GM12878 (cell line): ENCODE measurements around the gene C7orf33. TPM values are rescaled to one million over a fixed set of nuclear protein-coding genes. Genes with fewer than 3 reads are reported as not detected.

Experiments used
- ATAC-seq: fragments of 200-7000 bp; cut with Tn5 transposase; 3 replicates; pipeline ENCODE4 v1.9.1; 2020; ENCODE audit warnings: mild to moderate bottlenecking, moderate library complexity
- BruUV-seq: library from RNA; stranded (reverse); fragments of 400-500 nt; replicated peaks from 2 replicates; lab custom pipeline; 2021; lab: Mats Ljungman, UMichigan
- CTCF ChIA-PET: fragments of 300-600 bp; sonication (Branson Sonifier 250); formaldehyde crosslinking; extraction: SDS; loops from one replicate; lab custom pipeline; 2021; ENCODE audit warnings: inconsistent platforms; lab: Yijun Ruan, JAX
- POLR2A ChIA-PET: fragments of 350-600 bp; formaldehyde crosslinking; extraction: SDS; loops from one replicate; lab custom pipeline; 2021; ENCODE audit warnings: inconsistent platforms; lab: Charles Lee
- RAD21 ChIA-PET: fragments of 300-600 bp; sonication (Branson Sonifier 250); formaldehyde crosslinking; loops from one replicate; lab custom pipeline; 2023; ENCODE audit warnings: antibody characterized with exemption; ENCODE audit not compliant: unreplicated experiment; lab: Charles Lee
- SMC1A ChIA-PET: fragments of 300-600 bp; sonication (Branson Sonifier 250); formaldehyde crosslinking; loops from one replicate; lab custom pipeline; 2023; ENCODE audit not compliant: unreplicated experiment, uncharacterized antibody; lab: Charles Lee
- DNase-seq: peaks from one replicate; pipeline ENCODE4 v3.0.0-alpha.2; 2011; ENCODE audit warnings: low read depth, low spot score
- FAIRE-seq: peaks from 3 replicates; lab custom pipeline; 2011; peaks lifted over from hg19 to GRCh38; lab: Jason Lieb, UNC
- H2AFZ ChIP-seq: 2 replicates; pipeline ENCODE4 v1.6.0; 2011; ENCODE audit warnings: low read depth, low read length, control low read depth; ENCODE audit not compliant: control insufficient read depth
- H3K27ac ChIP-seq: 2 replicates; pipeline ENCODE4 v1.5.1; 2011; ENCODE audit warnings: control low read depth; ENCODE audit not compliant: control insufficient read depth, insufficient read depth
- H3K27me3 ChIP-seq, 2 experiments: replicated peaks in 1 of 2; 2 replicates each; pipeline versions ENCODE4 v1.6.0 to v1.6.1; 2011; ENCODE audit warnings: low read length in 1 of 2; ENCODE audit not compliant: control insufficient read depth in 2 of 2, insufficient read depth in 2 of 2
- H3K36me3 ChIP-seq, 2 experiments: 2 replicates each; pipeline ENCODE4 v1.5.1; 2011; ENCODE audit warnings: low read length in 1 of 2; ENCODE audit not compliant: control insufficient read depth in 2 of 2, insufficient read depth in 2 of 2
- H3K4me1 ChIP-seq: 2 replicates; pipeline ENCODE4 v1.6.1; 2011; ENCODE audit warnings: mild to moderate bottlenecking, low read length, moderate library complexity, mixed read lengths; ENCODE audit not compliant: control insufficient read depth, insufficient read depth
- H3K4me2 ChIP-seq: 2 replicates; pipeline ENCODE4 v1.6.0; 2011; ENCODE audit warnings: control low read depth; ENCODE audit not compliant: control insufficient read depth, insufficient read depth
- H3K4me3 ChIP-seq: fragments of 200-600 bp; sonication (generic); 2 replicates; pipeline ENCODE4 v1.5.1; 2016
- H3K79me2 ChIP-seq: 2 replicates; pipeline ENCODE4 v1.6.0; 2011; ENCODE audit warnings: low read length; ENCODE audit not compliant: control insufficient read depth, insufficient read depth
- H3K9ac ChIP-seq: 2 replicates; pipeline ENCODE4 v1.8.0; 2011; ENCODE audit warnings: low read length, control low read depth, mixed read lengths; ENCODE audit not compliant: control insufficient read depth, insufficient read depth
- H3K9me3 ChIP-seq: replicated peaks from 3 replicates; pipeline ENCODE4 v1.5.1; 2011; ENCODE audit warnings: mild to moderate bottlenecking, low read length; ENCODE audit not compliant: control insufficient read depth, insufficient read depth
- H4K20me1 ChIP-seq: 2 replicates; pipeline ENCODE4 v1.6.0; 2011; ENCODE audit not compliant: control insufficient read depth, insufficient read depth
- CBX5 ChIP-seq: sonication (generic); IDR thresholded peaks from 2 replicates; pipeline ENCODE4 v1.6.1; 2016; ENCODE audit warnings: low read depth, moderate library complexity, mild to moderate bottlenecking, inconsistent platforms
- CEBPB ChIP-seq, 2 experiments: fragments of 150-350 bp in 1 of 2; IDR thresholded peaks; 2 replicates each; pipeline ENCODE4 v1.6.1; 2012 to 2014; ENCODE audit warnings: low read depth in 2 of 2, low read length in 2 of 2, borderline replicate concordance in 1 of 2, inconsistent platforms in 1 of 2
- CREM ChIP-seq: IDR thresholded peaks from 2 replicates; pipeline ENCODE4 v1.6.1; 2014; ENCODE audit warnings: antibody characterized with exemption, low read depth
- EED ChIP-seq: sonication (generic); IDR thresholded peaks from 2 replicates; pipeline ENCODE4 v1.6.1; 2016; ENCODE audit warnings: antibody characterized with exemption, low read depth
- FOXK2 ChIP-seq: fragments of 450-650 bp; IDR thresholded peaks from 2 replicates; pipeline ENCODE4 v1.6.1; 2017; ENCODE audit warnings: mild to moderate bottlenecking, moderate library complexity
- IKZF1 ChIP-seq: fragments of 450-650 bp; conservative IDR thresholded peaks from 2 replicates; pipeline ENCODE4 v1.6.1; 2017; ENCODE audit warnings: antibody characterized with exemption, mild to moderate bottlenecking
- IKZF2 ChIP-seq, 2 experiments: fragments of 450-650 bp; IDR thresholded peaks; 2 replicates each; pipeline ENCODE4 v1.6.1; 2017; ENCODE audit warnings: mild to moderate bottlenecking in 2 of 2, moderate library complexity in 2 of 2
- MEF2A ChIP-seq: IDR thresholded peaks from 2 replicates; pipeline ENCODE4 v1.6.1; 2011; ENCODE audit warnings: low read depth, mild to moderate bottlenecking, low read length, moderate library complexity; ENCODE audit not compliant: insufficient read depth
- PML ChIP-seq: IDR thresholded peaks from 2 replicates; pipeline ENCODE4 v1.6.1; 2012; ENCODE audit warnings: low read length, inconsistent platforms
- SMARCA5 ChIP-seq: fragments of 450-650 bp; IDR thresholded peaks from 2 replicates; pipeline ENCODE4 v1.6.1; 2017; ENCODE audit warnings: mild to moderate bottlenecking
- SP1 ChIP-seq: IDR thresholded peaks from one replicate; pipeline ENCODE4 v1.6.1; 2011; ENCODE audit warnings: low read depth, low read length
- WGBS: methylation state at CpG from one replicate; pipeline ENCODE4 v1.1.6; 2016; ENCODE audit warnings: low lambda C conversion rate; ENCODE audit not compliant: insufficient replicate concordance, insufficient coverage; ENCODE audit errors: missing lambda C conversion rate; 5-methylcytosine and 5-hydroxymethylcytosine counted together
- in situ Hi-C: fragments of 300-500 bp; cut with MboI; formaldehyde crosslinking; loops from 9 replicates; pipeline ENCODE4 v1.14.3; 2018; ENCODE audit warnings: mixed read lengths
- intact Hi-C: fragments of 100-400 bp; cut with micrococcal nuclease; formaldehyde crosslinking; loops from one replicate; pipeline ENCODE4 v1.14.2; 2022; ENCODE audit not compliant: unreplicated experiment
- polyA plus RNA-seq, 11 experiments: library from polyadenylated mRNA; depleted of rRNA in 4 of 11; unstranded in 6 of 11; stranded (reverse) in 5 of 11; fragments of >200 nt; fragmentation: Nextera tagmentation in 4 of 11; fragmentation: Illumina TruSeq in 1 of 11; extraction: Ambion mirVana in 4 of 11; extraction: Trizol in 1 of 11; gene quantifications; 1 replicate in 1 of 11; 2 replicates in 10 of 11; pipeline versions ENCODE4 v1.2.1 to v1.2.3, GENCODE V29; 2011 to 2016; ENCODE audit warnings: inconsistent platforms in 2 of 11, missing spikeins in 2 of 11, low read depth in 1 of 11
- total RNA-seq, 4 experiments: library from RNA; depleted of rRNA in 3 of 4; stranded (reverse); fragments of >200 nt in 3 of 4; fragmentation: Illumina TruSeq in 1 of 4; extraction: Trizol in 1 of 4; gene quantifications; 2 replicates each; pipeline versions ENCODE4 v1.2.1 to v1.2.3, GENCODE V29; 2013 to 2021
- TF ChIP-seq, protein P1 (sequence below): fragments of 450-650 bp; IDR thresholded peaks from 2 replicates; pipeline ENCODE4 v1.6.1; 2016; ENCODE audit warnings: mild to moderate bottlenecking
- TF ChIP-seq, protein P2 (sequence below): fragments of 450-650 bp; conservative IDR thresholded peaks from 2 replicates; pipeline ENCODE4 v1.6.1; 2017; ENCODE audit warnings: mild to moderate bottlenecking, moderate library complexity
- TF ChIP-seq, protein P3 (sequence below): fragments of 450-650 bp; formaldehyde crosslinking; IDR thresholded peaks from 2 replicates; pipeline ENCODE4 v1.5.0; 2022; ENCODE audit warnings: mild to moderate bottlenecking, missing genetic modification characterization
- TF ChIP-seq, protein P4 (sequence below): fragments of 450-650 bp; IDR thresholded peaks from 2 replicates; pipeline ENCODE4 v1.6.1; 2016; ENCODE audit warnings: mild to moderate bottlenecking
- TF ChIP-seq, protein P5 (sequence below): IDR thresholded peaks from 2 replicates; pipeline ENCODE4 v1.6.1; 2011; ENCODE audit warnings: low read depth, low read length, improper control_type of control experiment, borderline replicate concordance

The C7orf33 gene
- total and polyA plus RNA-seq, 10 of the 15 experiments (the other 5 are each of a cell fraction or from before 2014, with no cell fraction given) = not detected

DNA sequence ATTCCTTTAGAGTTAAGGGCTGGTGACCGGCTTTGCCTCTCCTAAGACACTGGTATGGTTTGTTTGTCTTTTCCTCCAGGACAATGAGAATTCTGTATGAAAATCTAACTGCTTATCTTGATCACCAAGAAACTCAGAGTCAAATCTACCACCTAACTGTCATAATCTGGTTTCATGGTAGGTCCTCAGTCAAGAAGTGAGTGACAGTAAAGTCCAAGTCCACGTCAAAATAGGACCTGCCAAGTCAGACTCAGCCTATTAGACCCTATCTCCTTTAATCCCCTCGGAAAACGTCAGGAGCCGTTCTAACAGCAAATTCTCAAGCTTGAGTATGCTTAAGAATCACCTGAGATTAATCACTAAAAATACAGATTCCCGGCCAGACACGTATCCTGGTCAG lies 37.4 kb downstream of the C7orf33 start:
- Histone ChIP-seq H3K4me1 (no peaks in the 10 kb centered on the region; the same call in 1 of the 2 replicates), H3K27ac (no peak overlapping the region), H3K9ac (no peak overlapping the region), H2AFZ (no peak overlapping the region), H3K9me3 (peaks cover 1% of the 10 kb centered on the region; the same call in 1 of the 3 replicates), H3K4me3 (no peak overlapping the region), H3K27me3 (peaks cover 0 to 3% of the 10 kb centered on the region in 2 experiments; a peak in 2 of 4 replicates), H3K79me2 (no peaks in the 10 kb centered on the region), H3K36me3 (no peaks in the 10 kb centered on the region), H4K20me1 (no peaks in the 10 kb centered on the region), H3K4me2 (no peak overlapping the region)
- SMC1A ChIA-PET = no interaction called here
- TF ChIP-seq, protein P1, sequence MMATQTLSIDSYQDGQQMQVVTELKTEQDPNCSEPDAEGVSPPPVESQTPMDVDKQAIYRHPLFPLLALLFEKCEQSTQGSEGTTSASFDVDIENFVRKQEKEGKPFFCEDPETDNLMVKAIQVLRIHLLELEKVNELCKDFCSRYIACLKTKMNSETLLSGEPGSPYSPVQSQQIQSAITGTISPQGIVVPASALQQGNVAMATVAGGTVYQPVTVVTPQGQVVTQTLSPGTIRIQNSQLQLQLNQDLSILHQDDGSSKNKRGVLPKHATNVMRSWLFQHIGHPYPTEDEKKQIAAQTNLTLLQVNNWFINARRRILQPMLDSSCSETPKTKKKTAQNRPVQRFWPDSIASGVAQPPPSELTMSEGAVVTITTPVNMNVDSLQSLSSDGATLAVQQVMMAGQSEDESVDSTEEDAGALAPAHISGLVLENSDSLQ = no peak
- no peak for TF ChIP-seq CREM
- TF ChIP-seq, protein P2, sequence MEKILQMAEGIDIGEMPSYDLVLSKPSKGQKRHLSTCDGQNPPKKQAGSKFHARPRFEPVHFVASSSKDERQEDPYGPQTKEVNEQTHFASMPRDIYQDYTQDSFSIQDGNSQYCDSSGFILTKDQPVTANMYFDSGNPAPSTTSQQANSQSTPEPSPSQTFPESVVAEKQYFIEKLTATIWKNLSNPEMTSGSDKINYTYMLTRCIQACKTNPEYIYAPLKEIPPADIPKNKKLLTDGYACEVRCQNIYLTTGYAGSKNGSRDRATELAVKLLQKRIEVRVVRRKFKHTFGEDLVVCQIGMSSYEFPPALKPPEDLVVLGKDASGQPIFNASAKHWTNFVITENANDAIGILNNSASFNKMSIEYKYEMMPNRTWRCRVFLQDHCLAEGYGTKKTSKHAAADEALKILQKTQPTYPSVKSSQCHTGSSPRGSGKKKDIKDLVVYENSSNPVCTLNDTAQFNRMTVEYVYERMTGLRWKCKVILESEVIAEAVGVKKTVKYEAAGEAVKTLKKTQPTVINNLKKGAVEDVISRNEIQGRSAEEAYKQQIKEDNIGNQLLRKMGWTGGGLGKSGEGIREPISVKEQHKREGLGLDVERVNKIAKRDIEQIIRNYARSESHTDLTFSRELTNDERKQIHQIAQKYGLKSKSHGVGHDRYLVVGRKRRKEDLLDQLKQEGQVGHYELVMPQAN = no peak
- no peak for TF ChIP-seq FOXK2
- no peak for TF ChIP-seq CEBPB (IDR thresholded peaks at IDR 0.05; ENCODE audit: borderline replicate concordance in 1 of 2, low read depth in 2 of 2, low read length in 2 of 2)
- no peak for TF ChIP-seq PML
- no peak for TF ChIP-seq EED
- TF ChIP-seq SMARCA5 = no peak
- TF ChIP-seq, protein P3, sequence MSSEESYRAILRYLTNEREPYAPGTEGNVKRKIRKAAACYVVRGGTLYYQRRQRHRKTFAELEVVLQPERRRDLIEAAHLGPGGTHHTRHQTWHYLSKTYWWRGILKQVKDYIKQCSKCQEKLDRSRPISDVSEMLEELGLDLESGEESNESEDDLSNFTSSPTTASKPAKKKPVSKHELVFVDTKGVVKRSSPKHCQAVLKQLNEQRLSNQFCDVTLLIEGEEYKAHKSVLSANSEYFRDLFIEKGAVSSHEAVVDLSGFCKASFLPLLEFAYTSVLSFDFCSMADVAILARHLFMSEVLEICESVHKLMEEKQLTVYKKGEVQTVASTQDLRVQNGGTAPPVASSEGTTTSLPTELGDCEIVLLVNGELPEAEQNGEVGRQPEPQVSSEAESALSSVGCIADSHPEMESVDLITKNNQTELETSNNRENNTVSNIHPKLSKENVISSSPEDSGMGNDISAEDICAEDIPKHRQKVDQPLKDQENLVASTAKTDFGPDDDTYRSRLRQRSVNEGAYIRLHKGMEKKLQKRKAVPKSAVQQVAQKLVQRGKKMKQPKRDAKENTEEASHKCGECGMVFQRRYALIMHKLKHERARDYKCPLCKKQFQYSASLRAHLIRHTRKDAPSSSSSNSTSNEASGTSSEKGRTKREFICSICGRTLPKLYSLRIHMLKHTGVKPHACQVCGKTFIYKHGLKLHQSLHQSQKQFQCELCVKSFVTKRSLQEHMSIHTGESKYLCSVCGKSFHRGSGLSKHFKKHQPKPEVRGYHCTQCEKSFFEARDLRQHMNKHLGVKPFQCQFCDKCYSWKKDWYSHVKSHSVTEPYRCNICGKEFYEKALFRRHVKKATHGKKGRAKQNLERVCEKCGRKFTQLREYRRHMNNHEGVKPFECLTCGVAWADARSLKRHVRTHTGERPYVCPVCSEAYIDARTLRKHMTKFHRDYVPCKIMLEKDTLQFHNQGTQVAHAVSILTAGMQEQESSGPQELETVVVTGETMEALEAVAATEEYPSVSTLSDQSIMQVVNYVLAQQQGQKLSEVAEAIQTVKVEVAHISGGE (CRISPR knock-in tag) = no peak
- no peak for TF ChIP-seq CBX5
- TF ChIP-seq SP1 = no peak
- TF ChIP-seq, protein P4, sequence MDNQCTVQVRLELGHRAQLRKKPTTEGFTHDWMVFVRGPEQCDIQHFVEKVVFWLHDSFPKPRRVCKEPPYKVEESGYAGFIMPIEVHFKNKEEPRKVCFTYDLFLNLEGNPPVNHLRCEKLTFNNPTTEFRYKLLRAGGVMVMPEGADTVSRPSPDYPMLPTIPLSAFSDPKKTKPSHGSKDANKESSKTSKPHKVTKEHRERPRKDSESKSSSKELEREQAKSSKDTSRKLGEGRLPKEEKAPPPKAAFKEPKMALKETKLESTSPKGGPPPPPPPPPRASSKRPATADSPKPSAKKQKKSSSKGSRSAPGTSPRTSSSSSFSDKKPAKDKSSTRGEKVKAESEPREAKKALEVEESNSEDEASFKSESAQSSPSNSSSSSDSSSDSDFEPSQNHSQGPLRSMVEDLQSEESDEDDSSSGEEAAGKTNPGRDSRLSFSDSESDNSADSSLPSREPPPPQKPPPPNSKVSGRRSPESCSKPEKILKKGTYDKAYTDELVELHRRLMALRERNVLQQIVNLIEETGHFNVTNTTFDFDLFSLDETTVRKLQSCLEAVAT = no peak
- TF ChIP-seq, protein P5, sequence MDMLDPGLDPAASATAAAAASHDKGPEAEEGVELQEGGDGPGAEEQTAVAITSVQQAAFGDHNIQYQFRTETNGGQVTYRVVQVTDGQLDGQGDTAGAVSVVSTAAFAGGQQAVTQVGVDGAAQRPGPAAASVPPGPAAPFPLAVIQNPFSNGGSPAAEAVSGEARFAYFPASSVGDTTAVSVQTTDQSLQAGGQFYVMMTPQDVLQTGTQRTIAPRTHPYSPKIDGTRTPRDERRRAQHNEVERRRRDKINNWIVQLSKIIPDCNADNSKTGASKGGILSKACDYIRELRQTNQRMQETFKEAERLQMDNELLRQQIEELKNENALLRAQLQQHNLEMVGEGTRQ = no peak
- no peak for TF ChIP-seq MEF2A
- no peak for TF ChIP-seq IKZF2 (IDR thresholded peaks at IDR 0.05)
- TF ChIP-seq IKZF1 = no peak
- DNase-seq (no peak), ATAC-seq (no peak), FAIRE-seq (no peak)
- no TSS peak for BruUV-seq
- intact Hi-C loops = no loop called here
- POLR2A ChIA-PET = interaction anchor here (0.6 kb wide), 1 partner anchor 786 kb away, joined by 3 read pairs; no protein-coding TSS in a partner anchor
- WGBS = 30% methylated on average over 7 of the region's 7 CpGs
- in situ Hi-C loops = no loop called here
- RAD21 ChIA-PET = no interaction called here
- CTCF ChIA-PET = no interaction called here
